Measurements from ENCODE around the gene VASP.

Gene VASP

DNA sequence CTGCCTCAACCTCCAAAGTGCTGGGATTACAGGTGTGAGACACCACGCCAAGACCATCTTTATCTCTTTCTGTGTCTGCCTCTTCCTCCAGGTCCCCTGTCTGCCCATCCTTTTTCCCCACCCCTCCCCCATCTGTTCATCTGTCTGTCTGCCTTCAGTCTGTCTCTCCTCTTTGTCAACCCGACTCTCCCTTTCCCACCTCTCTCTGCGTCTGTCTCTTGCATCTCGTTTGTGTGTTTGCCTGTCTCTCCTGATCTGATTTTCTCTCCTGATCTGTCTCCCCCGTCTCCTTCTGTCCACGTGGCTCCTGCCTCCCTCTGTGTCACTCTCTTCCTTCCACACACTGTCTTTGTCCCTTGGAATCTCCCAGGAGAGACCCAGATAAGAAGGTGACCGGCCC is 10.0 kb downstream of the VASP start:
- TF ChIP-seq, protein P1, sequence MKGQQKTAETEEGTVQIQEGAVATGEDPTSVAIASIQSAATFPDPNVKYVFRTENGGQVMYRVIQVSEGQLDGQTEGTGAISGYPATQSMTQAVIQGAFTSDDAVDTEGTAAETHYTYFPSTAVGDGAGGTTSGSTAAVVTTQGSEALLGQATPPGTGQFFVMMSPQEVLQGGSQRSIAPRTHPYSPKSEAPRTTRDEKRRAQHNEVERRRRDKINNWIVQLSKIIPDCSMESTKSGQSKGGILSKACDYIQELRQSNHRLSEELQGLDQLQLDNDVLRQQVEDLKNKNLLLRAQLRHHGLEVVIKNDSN (IDR thresholded peaks at IDR 0.05) = no peak
- TF ChIP-seq, protein P2, sequence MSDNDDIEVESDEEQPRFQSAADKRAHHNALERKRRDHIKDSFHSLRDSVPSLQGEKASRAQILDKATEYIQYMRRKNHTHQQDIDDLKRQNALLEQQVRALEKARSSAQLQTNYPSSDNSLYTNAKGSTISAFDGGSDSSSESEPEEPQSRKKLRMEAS (IDR thresholded peaks at IDR 0.05) = no peak
- no peak for TF ChIP-seq RAD21 (IDR thresholded peaks at IDR 0.05; ENCODE audit: low read depth)
- TF ChIP-seq TCF12 (IDR thresholded peaks at IDR 0.05; ENCODE audit: low read depth) = no peak
- no peak for TF ChIP-seq EP300 (IDR thresholded peaks at IDR 0.05; ENCODE audit: borderline replicate concordance)

DNA sequence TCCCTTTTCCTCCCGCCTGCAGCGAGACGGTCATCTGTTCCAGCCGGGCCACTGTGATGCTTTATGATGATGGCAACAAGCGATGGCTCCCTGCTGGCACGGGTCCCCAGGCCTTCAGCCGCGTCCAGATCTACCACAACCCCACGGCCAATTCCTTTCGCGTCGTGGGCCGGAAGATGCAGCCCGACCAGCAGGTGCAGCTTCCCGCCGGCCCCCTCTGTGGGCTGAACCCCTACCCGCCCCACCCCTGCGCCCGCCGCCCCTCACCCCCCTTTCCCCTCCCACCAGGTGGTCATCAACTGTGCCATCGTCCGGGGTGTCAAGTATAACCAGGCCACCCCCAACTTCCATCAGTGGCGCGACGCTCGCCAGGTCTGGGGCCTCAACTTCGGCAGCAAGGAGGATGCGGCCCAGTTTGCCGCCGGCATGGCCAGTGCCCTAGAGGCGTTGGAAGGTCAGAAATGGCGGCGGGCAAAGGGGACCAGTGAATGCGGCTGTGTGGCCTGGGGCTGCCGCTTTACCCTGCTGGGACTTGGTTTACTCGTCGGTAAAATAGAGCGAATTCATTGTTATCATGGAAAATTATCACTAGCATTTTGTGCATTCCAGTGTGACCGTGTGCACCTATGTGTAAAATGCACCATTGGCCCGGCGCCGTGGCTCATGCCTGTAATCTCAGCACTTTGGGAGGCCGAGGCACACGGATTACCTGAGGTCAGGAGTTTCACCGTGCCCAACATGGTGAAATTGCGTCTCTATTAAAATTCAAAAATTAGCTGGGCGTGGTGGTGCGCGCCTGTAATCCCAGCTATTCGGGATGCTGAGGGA is 10.6 kb downstream of the VASP start:
- TF ChIP-seq, protein P1 (IDR thresholded peaks at IDR 0.05) = no peak
- no peak for TF ChIP-seq EP300 (IDR thresholded peaks at IDR 0.05; ENCODE audit: borderline replicate concordance)
- no peak for TF ChIP-seq TCF12 (IDR thresholded peaks at IDR 0.05; ENCODE audit: low read depth)
- no peak for TF ChIP-seq CEBPB (IDR thresholded peaks at IDR 0.05)
- TF ChIP-seq, protein P2 (IDR thresholded peaks at IDR 0.05) = no peak
- no peak for TF ChIP-seq RAD21 (IDR thresholded peaks at IDR 0.05; ENCODE audit: low read depth)
- no peak for TF ChIP-seq CREB1 (IDR thresholded peaks at IDR 0.05; ENCODE audit: low read depth)
- no peak for TF ChIP-seq YY1 (IDR thresholded peaks at IDR 0.05; ENCODE audit: low read depth)
- no peak for TF ChIP-seq EGR1 (IDR thresholded peaks at IDR 0.05)

DNA sequence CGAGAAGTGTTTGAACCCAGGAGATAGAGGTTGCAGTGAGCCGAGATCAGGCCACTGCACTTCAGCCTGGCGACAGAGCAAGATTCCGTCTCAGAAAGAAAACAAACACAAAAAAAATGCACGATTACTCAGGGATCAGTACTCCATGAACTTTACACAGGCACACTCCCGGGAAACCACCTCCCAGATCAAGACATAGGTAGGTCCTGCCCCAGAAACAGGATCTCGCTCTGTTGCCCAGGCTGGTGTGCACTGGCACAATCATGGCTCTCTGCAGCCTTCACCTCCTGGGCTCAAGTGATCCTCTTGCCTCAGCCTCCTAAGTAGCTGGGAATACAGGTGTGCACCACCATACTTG is 11.2 kb downstream of the VASP start:
- no peak for TF ChIP-seq NFIC (IDR thresholded peaks at IDR 0.05)
- TF ChIP-seq CREB1 (IDR thresholded peaks at IDR 0.05; ENCODE audit: low read depth) = no peak
- TF ChIP-seq RAD21 (IDR thresholded peaks at IDR 0.05; ENCODE audit: low read depth) = no peak
- no peak for TF ChIP-seq TEAD4 (IDR thresholded peaks at IDR 0.05)
- TF ChIP-seq, protein P3, sequence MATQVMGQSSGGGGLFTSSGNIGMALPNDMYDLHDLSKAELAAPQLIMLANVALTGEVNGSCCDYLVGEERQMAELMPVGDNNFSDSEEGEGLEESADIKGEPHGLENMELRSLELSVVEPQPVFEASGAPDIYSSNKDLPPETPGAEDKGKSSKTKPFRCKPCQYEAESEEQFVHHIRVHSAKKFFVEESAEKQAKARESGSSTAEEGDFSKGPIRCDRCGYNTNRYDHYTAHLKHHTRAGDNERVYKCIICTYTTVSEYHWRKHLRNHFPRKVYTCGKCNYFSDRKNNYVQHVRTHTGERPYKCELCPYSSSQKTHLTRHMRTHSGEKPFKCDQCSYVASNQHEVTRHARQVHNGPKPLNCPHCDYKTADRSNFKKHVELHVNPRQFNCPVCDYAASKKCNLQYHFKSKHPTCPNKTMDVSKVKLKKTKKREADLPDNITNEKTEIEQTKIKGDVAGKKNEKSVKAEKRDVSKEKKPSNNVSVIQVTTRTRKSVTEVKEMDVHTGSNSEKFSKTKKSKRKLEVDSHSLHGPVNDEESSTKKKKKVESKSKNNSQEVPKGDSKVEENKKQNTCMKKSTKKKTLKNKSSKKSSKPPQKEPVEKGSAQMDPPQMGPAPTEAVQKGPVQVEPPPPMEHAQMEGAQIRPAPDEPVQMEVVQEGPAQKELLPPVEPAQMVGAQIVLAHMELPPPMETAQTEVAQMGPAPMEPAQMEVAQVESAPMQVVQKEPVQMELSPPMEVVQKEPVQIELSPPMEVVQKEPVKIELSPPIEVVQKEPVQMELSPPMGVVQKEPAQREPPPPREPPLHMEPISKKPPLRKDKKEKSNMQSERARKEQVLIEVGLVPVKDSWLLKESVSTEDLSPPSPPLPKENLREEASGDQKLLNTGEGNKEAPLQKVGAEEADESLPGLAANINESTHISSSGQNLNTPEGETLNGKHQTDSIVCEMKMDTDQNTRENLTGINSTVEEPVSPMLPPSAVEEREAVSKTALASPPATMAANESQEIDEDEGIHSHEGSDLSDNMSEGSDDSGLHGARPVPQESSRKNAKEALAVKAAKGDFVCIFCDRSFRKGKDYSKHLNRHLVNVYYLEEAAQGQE (IDR thresholded peaks at IDR 0.05; ENCODE audit: low read depth) = no peak
- TF ChIP-seq EP300 (IDR thresholded peaks at IDR 0.05; ENCODE audit: borderline replicate concordance) = no peak
- no peak for TF ChIP-seq ZBTB7A (IDR thresholded peaks at IDR 0.05; ENCODE audit: low read depth)
- no peak for TF ChIP-seq CEBPB (IDR thresholded peaks at IDR 0.05)
- TF ChIP-seq TAF1 (IDR thresholded peaks at IDR 0.05; ENCODE audit: low read depth) = no peak
- no peak for TF ChIP-seq FOXM1 (IDR thresholded peaks at IDR 0.05; ENCODE audit: borderline replicate concordance, low read depth)
- TF ChIP-seq TCF12 (IDR thresholded peaks at IDR 0.05; ENCODE audit: low read depth) = no peak

DNA sequence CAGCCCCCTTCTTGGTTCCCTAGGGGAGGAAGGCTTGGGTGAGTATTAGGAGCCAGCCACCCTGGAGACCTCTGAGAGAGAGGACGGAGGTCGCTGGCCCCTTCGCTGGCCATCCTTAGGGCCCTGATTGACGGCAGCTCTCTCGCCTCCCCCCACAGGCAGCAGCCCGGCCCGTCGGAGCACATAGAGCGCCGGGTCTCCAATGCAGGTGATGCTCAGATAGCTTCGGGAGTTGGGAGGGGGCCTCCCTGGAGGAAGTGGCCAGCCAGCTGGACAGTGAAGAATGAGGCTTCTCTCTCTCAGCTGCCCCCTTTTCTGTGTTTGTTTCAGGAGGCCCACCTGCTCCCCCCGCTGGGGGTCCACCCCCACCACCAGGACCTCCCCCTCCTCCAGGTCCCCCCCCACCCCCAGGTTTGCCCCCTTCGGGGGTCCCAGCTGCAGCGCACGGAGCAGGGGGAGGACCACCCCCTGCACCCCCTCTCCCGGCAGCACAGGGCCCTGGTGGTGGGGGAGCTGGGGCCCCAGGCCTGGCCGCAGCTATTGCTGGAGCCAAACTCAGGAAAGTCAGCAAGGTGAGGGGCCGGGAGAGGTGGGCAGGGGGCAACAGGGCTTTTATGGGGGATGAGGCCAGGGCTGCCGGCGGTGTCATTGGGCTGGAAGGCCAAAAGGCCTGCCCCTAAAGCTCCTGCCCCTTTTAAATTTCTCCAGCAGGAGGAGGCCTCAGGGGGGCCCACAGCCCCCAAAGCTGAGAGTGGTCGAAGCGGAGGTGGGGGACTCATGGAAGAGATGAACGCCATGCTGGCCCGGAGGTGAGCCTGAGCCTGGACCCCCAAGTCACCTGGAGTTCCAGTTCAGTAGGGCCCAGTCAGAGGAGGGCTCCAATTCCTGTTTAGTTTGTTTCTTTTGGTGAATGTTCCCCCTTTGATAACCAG is 15.0 kb downstream of the VASP start:
- TF ChIP-seq EP300 (IDR thresholded peaks at IDR 0.05; ENCODE audit: borderline replicate concordance) (no peak), YY1 (IDR thresholded peaks at IDR 0.05; ENCODE audit: low read depth) (no peak), CREB1 (IDR thresholded peaks at IDR 0.05; ENCODE audit: low read depth) (no peak), TAF1 (IDR thresholded peaks at IDR 0.05; ENCODE audit: low read depth) (no peak), TCF12 (IDR thresholded peaks at IDR 0.05; ENCODE audit: low read depth) (no peak), TEAD4 (IDR thresholded peaks at IDR 0.05) (no peak), CEBPB (IDR thresholded peaks at IDR 0.05) (no peak), ZBTB7A (IDR thresholded peaks at IDR 0.05; ENCODE audit: low read depth) (no peak), NFIC (IDR thresholded peaks at IDR 0.05) (no peak), EGR1 (IDR thresholded peaks at IDR 0.05) (no peak), FOXM1 (IDR thresholded peaks at IDR 0.05; ENCODE audit: borderline replicate concordance, low read depth) (no peak), RAD21 (IDR thresholded peaks at IDR 0.05; ENCODE audit: low read depth) (no peak)
- TF ChIP-seq, protein P2 (IDR thresholded peaks at IDR 0.05) = no peak
- TF ChIP-seq, protein P3 (IDR thresholded peaks at IDR 0.05; ENCODE audit: low read depth) = no peak
- TF ChIP-seq, protein P1 (IDR thresholded peaks at IDR 0.05) = no peak
